HG02763 (cell line): ENCODE measurements around the gene TDP2.
"Not testable (repeated sequence)": the region's sequence is repeated elsewhere in the genome, so short reads cannot be mapped to it uniquely, and the experiment has no call there.

Experiments used
- ATAC-seq: cut with Tn5 transposase; IDR thresholded peaks from one replicate; pipeline ENCODE4 v1.9.1; 2021; ENCODE audit warnings: mild to moderate bottlenecking, moderate library complexity; ENCODE audit not compliant: unreplicated experiment

Gene TDP2

DNA sequence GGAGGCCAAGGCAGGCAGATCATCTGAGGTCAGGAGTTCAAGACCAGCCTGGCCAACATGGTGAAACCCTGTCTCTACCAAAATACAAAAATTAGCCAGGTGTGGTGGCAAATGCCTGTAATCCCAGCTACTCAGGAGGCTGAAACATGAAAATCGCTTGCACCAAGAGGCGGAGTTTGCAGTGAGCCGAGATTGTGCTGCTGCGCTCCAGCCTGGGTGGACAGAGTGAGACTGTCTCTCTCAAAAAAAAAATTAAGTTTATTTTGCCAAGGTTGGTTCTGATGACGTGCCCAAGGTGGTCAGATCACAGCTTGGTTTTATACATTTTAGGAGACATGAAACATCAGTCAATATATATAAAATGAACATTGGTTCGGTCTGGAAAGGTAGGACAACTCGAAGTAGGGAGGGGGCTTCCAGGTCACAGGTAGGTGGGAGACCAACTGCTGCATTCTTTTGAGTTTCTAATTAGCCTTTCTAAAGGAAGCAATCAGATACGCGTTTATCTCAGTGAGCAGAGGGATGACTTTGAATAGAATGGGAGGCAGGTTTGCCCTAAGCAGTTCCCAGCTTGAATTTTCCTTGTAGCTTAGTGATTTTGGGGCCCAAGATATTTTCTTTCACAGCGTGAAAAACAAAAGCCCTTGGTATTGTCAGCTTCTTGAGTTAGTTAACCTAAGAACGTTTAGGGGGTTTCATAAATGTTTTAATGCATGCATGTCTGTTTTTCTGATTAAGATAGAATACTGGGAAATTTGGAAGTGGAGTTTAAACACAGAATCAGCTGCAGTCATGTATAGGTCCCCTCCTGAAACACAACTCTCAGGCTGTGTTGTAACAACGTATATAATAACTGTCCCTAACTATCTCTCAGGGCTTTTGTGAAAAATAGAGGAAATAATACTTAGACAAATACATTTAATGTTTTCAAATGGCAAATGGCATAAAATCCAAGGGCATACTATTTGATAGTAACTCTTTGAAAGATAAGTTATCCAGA, 16.9 kb upstream of the TDP2 start:
- no peak for ATAC-seq

DNA sequence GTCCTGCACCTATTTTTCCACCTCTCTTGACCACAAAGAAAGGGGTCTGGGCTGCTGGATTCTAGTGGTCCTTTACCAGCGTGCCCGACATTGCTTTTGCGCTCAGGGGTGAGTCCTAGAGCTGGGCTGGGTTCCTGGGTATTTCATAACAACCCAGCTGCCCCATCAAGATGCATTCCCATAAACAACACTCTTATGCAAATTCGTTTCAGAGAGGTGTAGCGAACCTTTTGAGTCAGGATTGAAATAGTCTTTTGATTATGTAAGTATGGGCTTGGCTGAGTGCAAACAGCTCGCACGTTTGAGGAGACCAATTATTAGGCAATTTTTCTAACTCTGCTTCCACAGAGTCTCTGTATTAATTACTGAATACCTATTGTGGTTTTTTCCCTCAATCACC, 13.9 kb upstream of the TDP2 start:
- ATAC-seq: no peak

DNA sequence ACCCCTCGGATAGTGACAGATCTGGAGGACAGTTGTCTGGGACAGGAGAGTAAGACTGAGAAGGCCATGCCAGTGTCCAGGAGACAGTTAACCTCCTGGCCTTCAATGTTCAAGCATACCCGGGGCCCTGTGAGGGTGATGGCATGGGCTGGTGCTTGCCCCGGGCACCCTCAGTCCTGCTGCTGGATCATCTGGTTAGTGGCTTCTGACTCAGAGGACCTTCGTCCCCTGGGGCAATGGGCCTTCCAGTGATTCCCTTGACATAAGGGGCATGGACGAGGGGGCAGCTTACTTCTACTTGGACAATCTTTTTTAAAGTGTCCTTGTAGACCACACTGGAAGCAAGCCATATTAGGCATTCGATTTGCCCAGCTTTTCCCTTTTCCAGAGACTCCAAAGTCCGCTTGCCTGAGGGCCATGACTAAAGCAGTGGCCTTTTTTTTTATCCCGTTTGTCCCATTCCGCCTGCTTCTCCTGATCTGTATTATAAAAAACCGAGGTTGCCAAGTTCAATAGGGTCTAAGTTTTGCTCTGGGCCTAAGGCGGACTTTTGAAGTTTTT, 12.2 kb upstream of the TDP2 start:
- ATAC-seq: not testable (repeated sequence)

- ATAC-seq: no peak
Measured at GRCh38 chr6:24673625-24674024, 6.9 kb upstream of the TDP2 start.

DNA sequence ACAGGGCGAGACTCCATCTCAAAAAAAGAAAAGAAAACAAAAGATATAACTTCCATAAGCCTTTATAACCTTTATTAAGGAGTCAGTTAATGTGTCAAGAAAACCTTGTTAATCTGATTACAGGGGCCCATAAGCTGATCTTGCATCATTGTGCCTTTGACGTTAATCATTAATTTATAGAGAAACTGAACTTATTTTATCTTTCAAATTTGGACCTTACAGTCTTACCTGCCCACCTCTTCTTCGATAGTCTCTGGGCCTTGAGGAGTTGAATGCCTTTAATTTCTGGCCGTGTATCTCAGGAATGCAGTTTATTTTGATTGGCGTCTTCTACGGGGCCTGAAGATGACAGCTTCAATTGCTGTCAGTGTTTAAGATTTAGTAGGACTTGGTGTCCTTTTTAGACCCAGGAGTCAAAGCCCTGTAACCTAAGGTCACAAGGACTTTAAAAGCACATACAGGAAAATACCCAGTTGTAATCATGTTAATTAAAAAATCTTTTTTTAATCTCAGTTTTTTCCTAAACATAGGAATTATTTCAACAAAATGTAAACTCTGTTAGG, 6.0 kb upstream of the TDP2 start:
- no peak for ATAC-seq

GRCh38 chr6:24671077-24671476, 4.4 kb upstream of the TDP2 start:
- ATAC-seq: not testable (repeated sequence)

DNA sequence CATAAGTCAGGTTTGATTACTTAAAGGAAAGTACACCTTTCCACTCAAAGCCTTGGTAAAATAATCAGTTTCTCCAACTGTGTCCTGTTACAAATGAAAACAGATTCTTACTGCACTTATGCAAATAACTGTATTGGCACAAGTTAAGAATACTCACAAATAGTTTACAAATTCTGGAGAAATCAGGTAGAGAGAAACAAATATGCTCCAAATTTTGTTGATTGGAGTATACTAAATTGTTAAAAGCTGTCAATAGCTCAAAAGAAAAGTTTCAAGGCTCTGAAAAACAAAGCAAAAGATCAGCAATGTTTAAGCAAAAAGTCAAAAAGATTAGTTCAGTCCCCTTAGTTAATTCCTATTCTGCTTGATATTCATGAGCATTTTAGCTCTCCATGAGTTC, 3.8 kb upstream of the TDP2 start:
- not testable (repeated sequence) for ATAC-seq

DNA sequence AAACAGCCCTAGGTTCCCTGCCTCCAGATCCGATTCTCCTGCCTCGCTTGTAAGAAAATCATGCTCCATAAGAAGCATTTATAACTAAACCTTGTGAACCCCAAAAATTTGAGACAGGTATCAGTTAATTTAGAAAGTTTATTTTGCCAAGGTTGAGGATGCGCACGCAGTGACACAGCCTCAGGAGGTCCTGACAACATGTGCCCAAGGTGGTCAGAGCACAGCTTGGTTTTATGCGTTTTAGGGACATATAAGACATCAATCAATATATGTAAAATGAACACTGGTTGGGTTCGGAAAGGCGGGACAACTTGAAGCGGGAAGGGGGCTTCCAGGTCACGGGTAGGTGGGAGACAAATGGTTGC, 2.3 kb upstream of the TDP2 start:
- ATAC-seq: no peak

GRCh38 chr6:24668066-24668996, 1.6 kb upstream of the TDP2 start:
- not testable (repeated sequence) for ATAC-seq

DNA sequence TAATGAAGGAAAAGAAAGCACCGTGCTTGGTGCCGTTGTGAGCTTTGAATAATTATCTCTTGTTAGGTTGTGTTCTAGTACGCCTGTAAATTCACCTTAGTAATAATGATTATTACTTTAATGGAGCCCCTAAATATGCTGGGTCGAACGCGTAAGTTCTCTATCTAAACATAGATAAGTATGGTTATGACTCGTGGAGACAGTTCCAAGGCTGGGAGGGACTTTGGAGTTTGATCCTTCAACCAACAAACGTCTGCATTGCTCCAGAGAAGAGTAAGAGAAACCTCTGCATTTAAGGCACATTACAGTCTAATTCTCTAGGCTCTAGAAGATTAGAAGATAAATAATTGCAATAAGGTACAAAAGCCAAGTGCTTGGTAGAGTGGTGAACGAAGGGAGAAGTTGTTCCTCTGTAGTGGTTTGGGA, 692 bp upstream of the TDP2 start:
- ATAC-seq: peak; percentile 6

DNA sequence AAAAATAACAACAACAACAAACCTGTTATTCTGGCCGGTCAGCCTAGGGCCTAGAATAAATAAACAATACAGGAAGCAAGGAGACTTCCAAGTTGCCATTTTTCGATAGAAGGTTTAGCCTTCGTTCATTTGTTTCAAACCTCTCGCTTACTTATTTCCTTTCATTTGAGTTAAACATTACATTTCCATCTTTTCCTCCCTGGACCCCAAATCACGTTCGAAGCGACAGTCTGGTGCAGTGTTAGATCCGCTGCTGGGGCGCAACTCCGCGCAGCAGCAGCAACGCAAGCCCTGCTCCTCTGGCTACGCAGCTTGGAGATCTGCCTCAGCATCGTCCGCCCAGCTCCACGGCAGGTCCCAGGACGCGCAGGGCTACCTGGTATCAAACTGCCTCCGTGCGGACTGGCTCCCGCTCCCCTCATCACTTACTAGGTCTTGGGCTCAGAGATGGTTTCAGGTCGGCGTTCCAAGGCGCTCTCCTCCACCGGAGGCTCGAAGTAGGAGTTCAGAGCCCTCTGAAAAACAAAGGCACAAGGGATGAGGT, 530 bp downstream of the TDP2 start:
- peak; percentile 19 for ATAC-seq

DNA sequence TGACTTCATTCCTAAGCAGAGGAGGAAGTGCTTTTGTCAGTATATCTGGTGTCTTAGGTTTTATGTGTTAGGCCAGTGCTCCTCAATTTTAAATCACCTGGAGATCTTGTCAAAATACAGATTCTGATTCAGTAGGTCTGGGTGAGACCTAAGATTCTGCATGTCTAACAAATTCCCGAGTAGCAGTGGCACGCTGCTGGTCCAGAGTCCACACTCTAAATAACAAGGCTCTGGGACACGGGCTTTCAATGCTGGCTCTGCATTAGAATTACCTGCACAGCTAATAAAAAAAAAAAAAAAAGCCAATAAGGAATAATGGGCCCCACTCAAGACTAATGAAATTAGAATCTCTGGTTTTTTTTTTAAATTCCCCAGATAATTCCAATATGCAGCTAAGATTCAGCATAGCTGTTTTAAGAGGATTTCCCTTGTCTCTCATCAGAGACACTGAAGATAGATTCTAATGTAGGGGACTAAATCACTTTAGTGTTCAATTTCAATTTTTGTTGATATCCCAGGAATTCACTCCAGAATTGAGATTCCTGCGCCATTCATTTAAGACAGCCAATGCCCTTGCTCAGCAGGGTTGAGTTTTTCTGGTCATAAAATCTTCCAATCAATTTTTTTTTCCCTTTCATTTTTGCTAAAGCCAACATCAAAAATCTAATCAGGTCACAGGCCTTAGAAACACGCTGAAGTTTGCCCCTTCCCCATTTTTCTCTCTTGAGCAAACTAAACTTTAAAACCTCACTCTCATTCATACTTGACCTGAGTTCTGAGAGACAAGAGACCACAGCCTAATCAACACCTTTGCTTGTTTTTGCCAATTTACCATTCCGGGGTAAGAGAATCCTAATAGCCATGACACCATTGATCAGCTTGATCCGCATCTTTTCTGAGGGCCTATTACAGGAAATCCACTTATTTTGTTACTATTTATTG, 2.4 kb downstream of the TDP2 start:
- ATAC-seq: no peak

DNA sequence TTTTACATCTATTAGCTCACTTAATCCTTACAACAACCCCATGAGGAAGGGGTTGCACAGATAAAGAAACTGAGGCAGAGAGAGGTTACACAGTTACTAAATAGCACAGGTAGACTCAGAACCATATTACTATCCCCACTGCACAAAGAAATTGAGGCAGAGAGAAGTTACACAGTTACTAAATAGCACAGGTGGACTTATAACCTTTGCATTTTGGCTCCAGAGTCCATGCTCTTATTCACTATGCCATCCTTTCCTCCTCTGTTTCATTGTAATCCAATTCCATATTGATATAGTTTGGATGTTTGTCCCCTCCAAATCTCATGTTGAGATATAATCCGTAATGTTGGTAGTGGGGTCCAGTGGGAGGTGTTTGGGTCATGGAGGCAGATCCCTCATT, 3.5 kb downstream of the TDP2 start:
- no peak for ATAC-seq

DNA sequence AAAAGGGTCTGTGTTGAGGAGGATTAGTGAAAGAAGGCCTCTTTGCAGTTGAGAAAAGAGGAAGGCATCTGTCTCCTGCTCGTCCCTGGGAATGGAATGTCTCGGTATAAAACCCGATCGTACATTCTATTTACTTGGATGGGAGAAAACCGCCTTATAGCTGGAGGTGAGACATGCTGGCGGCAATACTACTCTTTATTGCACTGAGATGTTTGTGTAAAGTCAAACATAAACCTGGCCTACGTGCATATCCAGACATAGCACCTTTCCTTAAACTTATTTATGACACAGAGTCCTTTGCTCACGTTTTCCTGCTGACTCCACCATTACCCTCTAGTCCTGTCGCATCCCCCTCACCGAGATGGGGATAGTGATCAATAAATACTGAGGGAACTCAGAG, 4.5 kb downstream of the TDP2 start:
- ATAC-seq: no peak

- not testable (repeated sequence) for ATAC-seq
Measured at GRCh38 chr6:24661759-24662158, 4.9 kb downstream of the TDP2 start.

- no peak for ATAC-seq
Measured at GRCh38 chr6:24660105-24660504, 6.6 kb downstream of the TDP2 start.

GRCh38 chr6:24659561-24659960, 7.1 kb downstream of the TDP2 start:
- ATAC-seq: no peak

DNA sequence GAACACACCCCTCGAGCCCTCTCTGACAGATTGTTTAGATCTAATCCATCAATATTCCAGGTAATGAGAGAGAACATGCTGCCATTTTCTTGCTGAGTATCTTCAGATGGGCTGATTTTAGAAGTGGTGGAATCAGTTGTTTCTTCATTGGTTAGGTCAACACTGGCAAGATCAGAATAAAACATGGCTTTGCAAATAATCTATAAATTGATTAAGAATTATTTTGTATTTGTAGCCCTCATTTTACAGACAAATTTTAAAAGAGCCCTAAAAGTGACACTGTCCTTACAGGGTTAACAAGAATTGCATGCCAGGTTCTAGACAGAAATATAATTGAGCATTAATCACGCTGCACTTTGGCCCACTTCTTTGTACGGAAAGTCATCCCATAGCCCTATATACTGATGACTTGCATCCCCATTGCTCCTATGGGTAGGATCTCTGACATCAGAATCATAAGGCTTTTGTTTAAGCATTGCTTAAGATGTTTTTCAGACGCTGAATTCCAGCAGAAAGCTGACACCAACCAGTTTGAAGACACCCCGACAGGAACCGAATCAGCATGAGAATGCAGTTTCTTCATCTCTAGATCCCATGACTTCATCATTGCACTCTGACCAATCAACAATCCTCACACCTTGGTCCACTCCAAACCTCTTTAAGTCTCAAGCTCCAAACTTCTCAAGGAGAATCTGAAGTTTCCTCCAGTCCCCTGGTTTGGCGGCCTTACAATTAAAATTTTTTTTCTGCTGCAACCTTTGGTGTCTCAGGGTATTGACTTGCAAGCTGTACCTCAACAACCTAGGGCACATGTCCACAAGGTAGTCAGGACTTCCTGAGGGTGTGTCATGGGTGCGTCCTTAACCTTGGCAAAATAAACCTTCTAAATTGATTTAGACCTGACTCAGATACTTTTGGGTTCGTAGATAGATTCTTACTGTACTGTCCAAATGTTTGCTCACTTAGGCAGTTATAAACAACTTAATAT, 7.8 kb downstream of the TDP2 start:
- no peak for ATAC-seq
